ENCODE results near the gene LARGE1. TPM values are rescaled to one million over a fixed set of nuclear protein-coding genes. Genes with fewer than 3 reads are reported as not detected.

The LARGE1 gene
- total and polyA plus RNA-seq, 2 of the 8 experiments (the other 6 are each of a cell fraction or from before 2014, with no cell fraction given): 43.7 to 83.0 TPM

- TF ChIP-seq CTBP2 (IDR thresholded peaks at IDR 0.05; ENCODE audit: borderline replicate concordance, insufficient read depth, insufficient read length, low read length): no peak
Observed at GRCh38 chr22:33957086-33957485, 36.8 kb upstream of the LARGE1 start (continued).
